Esophagus muscularis mucosa (tissue), 4 donors: ENCODE data around the gene DNAH10. TPM values are rescaled to one million over a fixed set of nuclear protein-coding genes. Genes with fewer than 3 reads are reported as not detected.

Source experiments
- DNase-seq: peaks from one replicate; pipeline ENCODE4 v3.0.0-alpha.2; 2017; ENCODE audit errors: extremely low spot score
- H3K27ac ChIP-seq, 4 donors: fragments of 200-600 bp; sonication (generic); replicated peaks in 1 of 4; 1 replicate in 3 of 4; 2 replicates in 1 of 4; pipeline ENCODE4 v1.5.1; 2016 to 2019; ENCODE audit warnings: mild to moderate bottlenecking in 1 of 4
- H3K27me3 ChIP-seq, 4 donors: fragments of 200-600 bp; sonication (generic); one replicate each; pipeline versions ENCODE4 v1.5.1 to v1.6.0; 2016 to 2019
- H3K36me3 ChIP-seq, 4 donors: fragments of 200-600 bp; sonication (generic); one replicate each; pipeline ENCODE4 v1.5.1; 2016 to 2019
- H3K4me1 ChIP-seq, 4 donors: fragments of 200-600 bp; sonication (generic); one replicate each; pipeline ENCODE4 v1.5.1; 2016 to 2019
- H3K4me3 ChIP-seq, 4 donors: fragments of 200-600 bp; sonication (generic); 1 replicate in 2 of 4; 2 replicates in 2 of 4; pipeline ENCODE4 v1.5.1; 2016 to 2019; ENCODE audit warnings: mild to moderate bottlenecking in 4 of 4, moderate library complexity in 1 of 4
- H3K9me3 ChIP-seq, 4 donors: fragments of 200-600 bp; sonication (generic); 1 replicate in 3 of 4; 2 replicates in 1 of 4; pipeline ENCODE4 v1.5.1; 2016 to 2019
- EP300 ChIP-seq: sonication (generic); formaldehyde crosslinking; IDR thresholded peaks from one replicate; pipeline ENCODE4 v1.6.1; 2017; ENCODE audit warnings: antibody characterized with exemption
- POLR2A ChIP-seq: fragments of 450-650 bp; IDR thresholded peaks from one replicate; pipeline ENCODE4 v1.6.1; 2017; ENCODE audit warnings: antibody characterized with exemption, moderate library complexity, mild to moderate bottlenecking, low read depth
- POLR2AphosphoS5 ChIP-seq, 2 donors: sonication (generic); formaldehyde crosslinking; IDR thresholded peaks; one replicate each; pipeline ENCODE4 v1.6.1; 2017; ENCODE audit warnings: antibody characterized with exemption in 2 of 2
- WGBS: methylation state at CpG from one replicate; pipeline ENCODE4 v1.1.5; 2018; 5-methylcytosine and 5-hydroxymethylcytosine counted together
- intact Hi-C: fragments of 100-400 bp; cut with DNase I; formaldehyde crosslinking; loops from one replicate; pipeline ENCODE4 v1.15.1; 2023
- total RNA-seq, 4 donors: library from RNA; depleted of rRNA; stranded (reverse); fragments of >200 nt; gene quantifications; one replicate each; pipeline versions ENCODE4 v1.1.0 to v1.2.1, GENCODE V29; 2016
- TF ChIP-seq, protein P1 (sequence below), 3 experiments: fragments of 200-600 bp in 2 of 3; fragments of 450-650 bp in 1 of 3; sonication (generic) in 2 of 3; IDR thresholded peaks; one replicate each; pipeline ENCODE4 v1.5.1; 2017 to 2019; ENCODE audit warnings: antibody characterized with exemption in 3 of 3, mild to moderate bottlenecking in 2 of 3, moderate library complexity in 1 of 3

DNAH10 gene
- total RNA-seq, 4 donors from 2014 or later = 0.06 to 1.3 TPM; not detected in 2

GRCh38 chr12:123929946-123930583 lies 168.0 kb downstream of the DNAH10 start:
- WGBS = 83% methylated on average over 7 of the region's 9 CpGs

DNA sequence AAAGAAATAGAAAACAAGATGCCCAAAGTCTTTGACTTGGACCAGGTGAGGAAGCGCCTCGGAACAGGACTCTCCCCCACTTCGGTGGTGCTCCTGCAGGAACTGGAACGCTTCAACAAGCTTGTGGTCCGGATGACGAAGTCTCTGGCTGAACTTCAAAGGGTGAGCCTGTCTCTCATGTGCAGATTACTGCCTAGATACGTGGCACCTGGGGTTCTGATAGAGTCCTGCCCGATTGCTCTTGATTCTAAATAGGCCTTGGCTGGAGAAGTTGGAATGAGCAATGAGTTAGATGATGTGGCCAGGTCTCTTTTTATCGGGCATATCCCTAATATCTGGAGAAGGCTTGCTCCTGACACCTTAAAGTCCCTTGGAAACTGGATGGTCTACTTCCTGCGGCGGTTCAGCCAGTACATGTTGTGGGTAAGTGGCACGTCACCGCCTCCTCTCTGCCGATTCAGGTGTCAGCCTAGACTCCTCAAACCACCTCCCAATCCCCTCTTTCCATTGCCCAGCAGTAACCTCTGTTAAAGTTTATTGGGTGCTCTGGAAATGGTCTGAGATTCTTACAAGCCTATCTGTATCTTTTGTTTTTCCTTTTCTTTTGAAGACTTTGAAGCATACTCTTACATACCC lies 169.7 kb downstream of the DNAH10 start:
- Histone ChIP-seq H3K4me1 (no peaks in the 10 kb centered on the region), H3K27me3 (no peaks in the 10 kb centered on the region), H3K9me3 (no peaks in the 10 kb centered on the region), H3K27ac (no peak overlapping the region), H3K4me3 (no peak overlapping the region), H3K36me3 (peaks cover 9 to 24% (median 21%) of the 10 kb centered on the region in 4 donors)
- no peak for DNase-seq
- no peak for TF ChIP-seq EP300
- no peak for TF ChIP-seq POLR2AphosphoS5 (IDR thresholded peaks at IDR 0.05)
- TF ChIP-seq, protein P1, sequence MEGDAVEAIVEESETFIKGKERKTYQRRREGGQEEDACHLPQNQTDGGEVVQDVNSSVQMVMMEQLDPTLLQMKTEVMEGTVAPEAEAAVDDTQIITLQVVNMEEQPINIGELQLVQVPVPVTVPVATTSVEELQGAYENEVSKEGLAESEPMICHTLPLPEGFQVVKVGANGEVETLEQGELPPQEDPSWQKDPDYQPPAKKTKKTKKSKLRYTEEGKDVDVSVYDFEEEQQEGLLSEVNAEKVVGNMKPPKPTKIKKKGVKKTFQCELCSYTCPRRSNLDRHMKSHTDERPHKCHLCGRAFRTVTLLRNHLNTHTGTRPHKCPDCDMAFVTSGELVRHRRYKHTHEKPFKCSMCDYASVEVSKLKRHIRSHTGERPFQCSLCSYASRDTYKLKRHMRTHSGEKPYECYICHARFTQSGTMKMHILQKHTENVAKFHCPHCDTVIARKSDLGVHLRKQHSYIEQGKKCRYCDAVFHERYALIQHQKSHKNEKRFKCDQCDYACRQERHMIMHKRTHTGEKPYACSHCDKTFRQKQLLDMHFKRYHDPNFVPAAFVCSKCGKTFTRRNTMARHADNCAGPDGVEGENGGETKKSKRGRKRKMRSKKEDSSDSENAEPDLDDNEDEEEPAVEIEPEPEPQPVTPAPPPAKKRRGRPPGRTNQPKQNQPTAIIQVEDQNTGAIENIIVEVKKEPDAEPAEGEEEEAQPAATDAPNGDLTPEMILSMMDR (IDR thresholded peaks at IDR 0.05) = no peak
- TF ChIP-seq POLR2A = no peak
- WGBS = 89% methylated on average over 14 of the region's 14 CpGs
- intact Hi-C loops = no loop called here

More at GRCh38 chr12:123929946-123930583, 168.0 kb downstream of the DNAH10 start:
- no peak overlapping the region for H3K27ac ChIP-seq
- peaks cover 0 to 8% (median 5%) of the 10 kb centered on the region in 4 donors for H3K36me3 ChIP-seq
- no peak for DNase-seq
- no peak for TF ChIP-seq POLR2AphosphoS5 (IDR thresholded peaks at IDR 0.05)
- TF ChIP-seq, protein P1 (IDR thresholded peaks at IDR 0.05) = no peak
- TF ChIP-seq POLR2A = no peak
- TF ChIP-seq EP300 = no peak
- no peaks in the 10 kb centered on the region for H3K9me3 ChIP-seq
- intact Hi-C loops = no loop called here
- H3K4me1 ChIP-seq = no peaks in the 10 kb centered on the region
- H3K27me3 ChIP-seq = no peaks in the 10 kb centered on the region
- no peak overlapping the region for H3K4me3 ChIP-seq

DNA sequence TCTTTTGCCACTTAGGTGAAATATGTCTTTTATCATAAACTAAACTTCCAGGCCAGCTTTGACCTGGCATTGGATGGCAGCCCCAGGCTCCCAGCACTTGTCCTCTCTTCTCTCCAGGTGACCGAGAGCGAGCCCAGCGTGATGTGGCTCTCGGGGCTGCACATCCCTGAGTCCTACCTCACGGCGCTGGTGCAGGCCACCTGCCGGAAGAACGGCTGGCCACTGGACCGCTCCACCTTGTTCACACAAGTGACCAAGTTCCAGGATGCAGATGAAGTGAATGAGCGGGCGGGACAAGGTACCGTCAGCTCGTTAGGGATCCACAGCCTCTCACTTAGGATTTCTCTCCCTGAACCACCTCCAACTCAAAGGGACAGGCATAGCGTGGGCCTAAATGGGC lies 171.1 kb downstream of the DNAH10 start:
- WGBS = 91% methylated on average over 4 of the region's 14 CpGs
- Histone ChIP-seq H3K9me3 (no peaks in the 10 kb centered on the region), H3K27me3 (no peaks in the 10 kb centered on the region), H3K4me1 (no peaks in the 10 kb centered on the region), H3K27ac (no peak overlapping the region), H3K36me3 (peaks cover 16 to 38% (median 31%) of the 10 kb centered on the region in 4 donors), H3K4me3 (no peak overlapping the region)
- DNase-seq = no peak
- intact Hi-C loops = no loop called here
- TF ChIP-seq EP300 = no peak
- no peak for TF ChIP-seq POLR2A
- TF ChIP-seq, protein P1 (IDR thresholded peaks at IDR 0.05) = no peak
- TF ChIP-seq POLR2AphosphoS5 (IDR thresholded peaks at IDR 0.05) = no peak

DNA sequence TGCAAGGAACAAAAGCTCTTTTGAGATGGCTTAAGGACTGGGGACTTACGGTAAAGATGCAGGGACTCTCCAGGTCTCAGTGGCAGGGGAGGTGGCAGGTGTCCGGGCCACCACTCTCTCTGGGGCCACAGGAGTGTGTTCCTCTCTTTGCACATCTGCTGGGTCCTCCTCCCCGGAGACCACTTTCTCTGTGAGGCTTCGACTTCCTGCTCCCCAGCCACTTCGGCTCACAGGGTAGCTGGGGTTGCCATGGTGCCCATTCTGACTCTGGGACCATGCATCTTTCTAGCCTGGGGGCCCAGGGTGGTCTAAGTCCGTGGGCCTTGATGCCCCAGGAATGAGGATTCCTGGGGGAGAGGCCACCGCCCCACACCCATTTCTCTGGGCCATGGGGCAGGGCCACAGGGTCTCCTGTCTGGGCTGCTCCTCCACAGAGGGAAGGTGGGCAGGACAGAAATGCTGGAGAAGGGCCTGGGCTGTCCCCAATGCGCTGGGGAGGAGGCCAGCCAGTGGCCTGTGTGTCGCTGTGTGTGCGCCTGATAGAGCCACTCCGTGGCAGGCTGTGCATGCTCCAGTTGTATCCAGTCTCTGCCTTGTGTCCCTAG lies 172.0 kb downstream of the DNAH10 start:
- H3K27ac ChIP-seq = no peak overlapping the region
- no peaks in the 10 kb centered on the region for H3K27me3 ChIP-seq
- DNase-seq = no peak
- intact Hi-C loops = no loop called here
- TF ChIP-seq EP300 = no peak
- no peak for TF ChIP-seq POLR2AphosphoS5 (IDR thresholded peaks at IDR 0.05)
- TF ChIP-seq, protein P1 (IDR thresholded peaks at IDR 0.05) = no peak
- no peak for TF ChIP-seq POLR2A
- peaks cover 16 to 45% (median 32%) of the 10 kb centered on the region in 4 donors for H3K36me3 ChIP-seq
- H3K4me3 ChIP-seq = no peak overlapping the region
- no peaks in the 10 kb centered on the region for H3K4me1 ChIP-seq
- 85% methylated on average over 10 of the region's 11 CpGs for WGBS
- no peaks in the 10 kb centered on the region for H3K9me3 ChIP-seq
